SK-N-SH (cell line): ENCODE results near the gene TMEM209. TPM values are rescaled to one million over a fixed set of nuclear protein-coding genes. Genes with fewer than 3 reads are reported as not detected.

ENCODE experiments used
- CTCF ChIA-PET: fragments of 300-600, 350-600 bp; formaldehyde crosslinking; extraction: SDS; loops from one replicate; lab custom pipeline; 2021; lab: Yijun Ruan, JAX
- POLR2A ChIA-PET: fragments of 350-600 bp; sonication (Branson Sonifier 250); formaldehyde crosslinking; extraction: SDS; loops from one replicate; lab custom pipeline; 2020; ENCODE audit warnings: antibody characterized with exemption, inconsistent platforms; lab: Yijun Ruan, JAX
- DNase-seq: peaks from one replicate; pipeline ENCODE4 v3.0.0; 2012
- H2AFZ ChIP-seq: fragments of 200-600 bp; sonication (generic); 2 replicates; pipeline ENCODE4 v1.8.1; 2016; ENCODE audit warnings: antibody characterized with exemption, mild to moderate bottlenecking, low read depth
- H3F3A ChIP-seq: fragments of 200-600 bp; sonication (generic); replicated peaks from 2 replicates; pipeline ENCODE3; 2016; ENCODE audit warnings: antibody characterized with exemption, mild to moderate bottlenecking; ENCODE audit not compliant: insufficient read depth
- H3K27ac ChIP-seq, 2 experiments: fragments of 200-500 bp in 1 of 2; fragments of 200-600 bp in 1 of 2; sonication (Bioruptor generic) in 1 of 2; sonication (generic), shearing (Covaris generic) in 1 of 2; 2 replicates each; pipeline versions ENCODE4 v1.5.1 to v1.6.1; 2014 to 2016; ENCODE audit warnings: low read depth in 2 of 2, inconsistent platforms in 1 of 2, low read length in 1 of 2, mild to moderate bottlenecking in 1 of 2, mixed read lengths in 1 of 2
- H3K27me3 ChIP-seq: fragments of 200-600 bp; sonication (generic), shearing (Covaris generic); 2 replicates; pipeline ENCODE4 v1.6.1; 2016; ENCODE audit warnings: mixed run types; ENCODE audit not compliant: insufficient read depth
- H3K36me3 ChIP-seq, 2 experiments: fragments of 200-500 bp in 1 of 2; fragments of 200-600 bp in 1 of 2; sonication (Bioruptor generic) in 1 of 2; sonication (generic) in 1 of 2; replicated peaks in 1 of 2; 2 replicates each; pipeline versions ENCODE3 to v1.5.1; 2014 to 2016; ENCODE audit warnings: low read length in 1 of 2, mild to moderate bottlenecking in 1 of 2; ENCODE audit not compliant: insufficient read depth in 2 of 2, control insufficient read depth in 1 of 2
- H3K4me1 ChIP-seq, 2 experiments: fragments of 200-500 bp in 1 of 2; fragments of 200-600 bp in 1 of 2; sonication (Bioruptor generic) in 1 of 2; sonication (generic), shearing (Covaris generic) in 1 of 2; 2 replicates each; pipeline versions ENCODE4 v1.5.1 to v1.6.1; 2014 to 2016; ENCODE audit warnings: low read depth in 1 of 2, low read length in 1 of 2, mixed run types in 1 of 2; ENCODE audit not compliant: insufficient read depth in 2 of 2, control insufficient read depth in 1 of 2
- H3K4me2 ChIP-seq: fragments of 200-600 bp; sonication (generic), shearing (Covaris generic); 2 replicates; pipeline ENCODE4 v1.6.1; 2017; ENCODE audit warnings: mixed run types
- H3K4me3 ChIP-seq, 2 experiments: fragments of 200-500 bp in 1 of 2; fragments of 200-600 bp in 1 of 2; sonication (Bioruptor generic) in 1 of 2; sonication (generic), shearing (Covaris generic) in 1 of 2; 2 replicates each; pipeline versions ENCODE4 v1.5.1 to v1.8.1; 2014 to 2016; ENCODE audit warnings: low read depth in 2 of 2, inconsistent platforms in 1 of 2, low read length in 1 of 2, mild to moderate bottlenecking in 1 of 2, mixed read lengths in 1 of 2, moderate library complexity in 1 of 2
- H3K79me2 ChIP-seq: fragments of 200-600 bp; sonication (generic); 2 replicates; pipeline ENCODE4 v1.8.1; 2017; ENCODE audit warnings: mild to moderate bottlenecking; ENCODE audit not compliant: insufficient read depth
- H3K9ac ChIP-seq: fragments of 200-600 bp; sonication (generic); 2 replicates; pipeline ENCODE4 v1.6.1; 2017; ENCODE audit warnings: mixed run types
- H3K9me2 ChIP-seq: fragments of 200-600 bp; sonication (generic); 2 replicates; pipeline ENCODE4 v1.6.1; 2017; ENCODE audit warnings: mixed run types
- H3K9me3 ChIP-seq: fragments of 200-600 bp; sonication (generic); 2 replicates; pipeline ENCODE4 v1.6.1; 2017; ENCODE audit warnings: mixed run types, mild to moderate bottlenecking, moderate library complexity
- H4K20me1 ChIP-seq: fragments of 200-600 bp; sonication (generic); 2 replicates; pipeline ENCODE4 v1.6.1; 2017; ENCODE audit warnings: mild to moderate bottlenecking, mixed run types; ENCODE audit not compliant: insufficient read depth
- ELF1 ChIP-seq: IDR thresholded peaks from 2 replicates; pipeline ENCODE4 v1.4.0; 2012
- EP300 ChIP-seq, 2 experiments: IDR thresholded peaks; 2 replicates each; pipeline versions ENCODE4 v1.4.0 to v1.6.1; 2012; ENCODE audit warnings: borderline replicate concordance in 1 of 2, low read depth in 1 of 2, low read length in 1 of 2
- EZH2phosphoT487 ChIP-seq: fragments of 200-600 bp; sonication (generic); IDR thresholded peaks from 2 replicates; pipeline ENCODE4 v1.6.1; 2017; ENCODE audit warnings: low read depth, mixed run types, mild to moderate bottlenecking, antibody characterized with exemption, moderate library complexity, borderline replicate concordance
- FOXJ3 ChIP-seq: sonication (generic); formaldehyde crosslinking; IDR thresholded peaks from 2 replicates; pipeline ENCODE4 v1.5.1; 2020; ENCODE audit warnings: mild to moderate bottlenecking, missing genetic modification reagents
- FOXM1 ChIP-seq: IDR thresholded peaks from 2 replicates; pipeline ENCODE4 v1.4.0; 2012; ENCODE audit warnings: low read depth, mild to moderate bottlenecking
- MXI1 ChIP-seq: IDR thresholded peaks from 2 replicates; pipeline ENCODE4 v1.6.1; 2012; ENCODE audit warnings: mild to moderate bottlenecking, low read depth, low read length, improper control_type of control experiment
- NRF1 ChIP-seq: IDR thresholded peaks from 2 replicates; pipeline ENCODE4 v1.6.1; 2012; ENCODE audit warnings: low read depth, mild to moderate bottlenecking, low read length
- PBX3 ChIP-seq: IDR thresholded peaks from 2 replicates; pipeline ENCODE4; 2012
- POLR2AphosphoS5 ChIP-seq: IDR thresholded peaks from 2 replicates; pipeline ENCODE4 v1.6.1; 2012; ENCODE audit warnings: low read depth, low read length
- RAD21 ChIP-seq: IDR thresholded peaks from 2 replicates; pipeline ENCODE4 v1.6.1; 2012; ENCODE audit warnings: mild to moderate bottlenecking, low read length
- REST ChIP-seq: IDR thresholded peaks from 2 replicates; pipeline ENCODE4 v1.6.1; 2012; ENCODE audit warnings: mild to moderate bottlenecking, low read depth, low read length, moderate library complexity
- RFX5 ChIP-seq: IDR thresholded peaks from 2 replicates; pipeline ENCODE4 v1.6.1; 2012; ENCODE audit warnings: mild to moderate bottlenecking, improper control_type of control experiment, low read length
- RXRA ChIP-seq: IDR thresholded peaks from 2 replicates; pipeline ENCODE4 v1.4.0; 2012; ENCODE audit warnings: low read depth, mild to moderate bottlenecking, borderline replicate concordance
- SMC3 ChIP-seq: IDR thresholded peaks from 2 replicates; pipeline ENCODE4 v1.6.1; 2012; ENCODE audit warnings: low read depth, low read length, improper control_type of control experiment
- TAF1 ChIP-seq: IDR thresholded peaks from 2 replicates; pipeline ENCODE4 v1.6.1; 2012; ENCODE audit warnings: low read depth, mild to moderate bottlenecking, low read length, moderate library complexity, borderline replicate concordance
- TCF12 ChIP-seq: IDR thresholded peaks from 2 replicates; pipeline ENCODE4 v1.4.0; 2012
- USF2 ChIP-seq: fragments of 150-350 bp; IDR thresholded peaks from 2 replicates; pipeline ENCODE4 v1.6.1; 2017; ENCODE audit warnings: antibody characterized with exemption, low read length, low read depth, borderline replicate concordance
- ZBTB33 ChIP-seq: IDR thresholded peaks from 2 replicates; pipeline ENCODE4 v1.4.0; 2012; ENCODE audit warnings: low read depth, borderline replicate concordance
- WGBS: methylation state at CpG from one replicate; pipeline ENCODE4 v1.1.6; 2017; ENCODE audit warnings: low lambda C conversion rate; 5-methylcytosine and 5-hydroxymethylcytosine counted together
- polyA plus RNA-seq, 3 experiments: library from polyadenylated mRNA; depleted of rRNA; stranded (reverse); fragments of >200 nt; gene quantifications; 2 replicates each; pipeline ENCODE4 v1.2.3, GENCODE V29; 2012

Gene TMEM209
- polyA plus RNA-seq, 1 of the 3 experiments (the other 2 are of a cell fraction), result 14.9 TPM

- Histone ChIP-seq H3K4me3 (no peak overlapping the region), H3K79me2 (no peaks in the 10 kb centered on the region), H3K9me2 (no peaks in the 10 kb centered on the region), H3K9ac (no peak overlapping the region), H3K9me3 (no peaks in the 10 kb centered on the region), H3K36me3 (no peaks in the 10 kb centered on the region), H3K4me2 (no peak overlapping the region), H3F3A (no peaks in the 10 kb centered on the region), H4K20me1 (no peaks in the 10 kb centered on the region), H3K27ac (no peak overlapping the region), H3K4me1 (peaks cover 0 to 6% of the 10 kb centered on the region in 2 experiments; a peak in 2 of 4 replicates), H2AFZ (no peak overlapping the region), H3K27me3 (no peaks in the 10 kb centered on the region)
- TF ChIP-seq TCF12 (no peak), EZH2phosphoT487 (no peak), POLR2AphosphoS5 (no peak), MXI1 (no peak), ELF1 (no peak), REST (no peak), SMC3 (no peak), ZBTB33 (no peak), FOXJ3 (no peak), RFX5 (no peak), USF2 (no peak), TAF1 (no peak), PBX3 (no peak), RAD21 (no peak), RXRA (no peak), FOXM1 (no peak), NRF1 (no peak), EP300 (IDR thresholded peaks at IDR 0.05; ENCODE audit: borderline replicate concordance in 1 of 2, low read depth in 1 of 2, low read length in 1 of 2) (no peak)
- POLR2A ChIA-PET, result interaction anchor here (0.6 kb wide), 1 partner anchor 13 kb away, joined by 5 read pairs; no protein-coding TSS in a partner anchor
- 92% methylated on average over 5 of the region's 5 CpGs for WGBS
- CTCF ChIA-PET, result no interaction called here
- no peak for DNase-seq
These were observed 19.0 kb upstream of the TMEM209 start for GRCh38 chr7:130224210-130224609.
